ENCODE measurements around the gene PGD.

PGD gene

DNA sequence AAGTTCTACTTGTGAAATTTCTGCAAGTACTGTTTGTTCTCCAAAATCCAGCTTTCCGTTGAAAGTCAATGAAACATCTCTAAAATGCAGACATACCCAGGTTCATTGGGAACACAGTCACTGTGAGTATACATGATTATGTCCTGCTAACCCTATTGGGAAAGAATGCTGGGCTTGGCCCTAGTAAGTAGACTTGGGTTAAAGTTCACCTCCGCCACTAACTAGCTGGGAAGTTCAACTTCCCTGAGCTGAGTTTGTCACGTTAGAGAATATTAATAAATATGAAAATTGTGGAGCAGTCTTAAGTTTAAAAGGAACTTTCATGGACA lies 10.5 kb upstream of the PGD start:
- H3K4me1 ChIP-seq (ENCODE audit: low read length): peaks cover 13% of the 10 kb centered on the region
- no peaks in the 10 kb centered on the region for H4K20me1 ChIP-seq (ENCODE audit: insufficient read depth, low read length)
- H3K36me3 ChIP-seq (replicated peaks; ENCODE audit: low read depth, low read length): no peaks in the 10 kb centered on the region
- peak overlapping the region; percentile 27; the same call in 1 of the 2 replicates for H2AFZ ChIP-seq (ENCODE audit: low read depth, low read length)
- H3K9me3 ChIP-seq (ENCODE audit: insufficient read depth, low read length): no peaks in the 10 kb centered on the region
- no peak overlapping the region; the same call in 1 of the 2 replicates for H3K4me3 ChIP-seq (ENCODE audit: low read length)
- H3K9ac ChIP-seq (ENCODE audit: low read length): no peak overlapping the region
- peak overlapping the region; percentile 51 for H3K4me2 ChIP-seq (ENCODE audit: low read length)
- TF ChIP-seq, protein P1, sequence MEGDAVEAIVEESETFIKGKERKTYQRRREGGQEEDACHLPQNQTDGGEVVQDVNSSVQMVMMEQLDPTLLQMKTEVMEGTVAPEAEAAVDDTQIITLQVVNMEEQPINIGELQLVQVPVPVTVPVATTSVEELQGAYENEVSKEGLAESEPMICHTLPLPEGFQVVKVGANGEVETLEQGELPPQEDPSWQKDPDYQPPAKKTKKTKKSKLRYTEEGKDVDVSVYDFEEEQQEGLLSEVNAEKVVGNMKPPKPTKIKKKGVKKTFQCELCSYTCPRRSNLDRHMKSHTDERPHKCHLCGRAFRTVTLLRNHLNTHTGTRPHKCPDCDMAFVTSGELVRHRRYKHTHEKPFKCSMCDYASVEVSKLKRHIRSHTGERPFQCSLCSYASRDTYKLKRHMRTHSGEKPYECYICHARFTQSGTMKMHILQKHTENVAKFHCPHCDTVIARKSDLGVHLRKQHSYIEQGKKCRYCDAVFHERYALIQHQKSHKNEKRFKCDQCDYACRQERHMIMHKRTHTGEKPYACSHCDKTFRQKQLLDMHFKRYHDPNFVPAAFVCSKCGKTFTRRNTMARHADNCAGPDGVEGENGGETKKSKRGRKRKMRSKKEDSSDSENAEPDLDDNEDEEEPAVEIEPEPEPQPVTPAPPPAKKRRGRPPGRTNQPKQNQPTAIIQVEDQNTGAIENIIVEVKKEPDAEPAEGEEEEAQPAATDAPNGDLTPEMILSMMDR (IDR thresholded peaks at IDR 0.05; ENCODE audit: low read depth, low read length): no peak
- TF ChIP-seq EZH2phosphoT487 (IDR thresholded peaks at IDR 0.05; ENCODE audit: low read depth): no peak
- no peak overlapping the region for H3K27ac ChIP-seq (ENCODE audit: low read length)
- H3K27me3 ChIP-seq (ENCODE audit: low read depth, low read length): no peaks in the 10 kb centered on the region
- H3K79me2 ChIP-seq (ENCODE audit: low read length): no peaks in the 10 kb centered on the region

DNA sequence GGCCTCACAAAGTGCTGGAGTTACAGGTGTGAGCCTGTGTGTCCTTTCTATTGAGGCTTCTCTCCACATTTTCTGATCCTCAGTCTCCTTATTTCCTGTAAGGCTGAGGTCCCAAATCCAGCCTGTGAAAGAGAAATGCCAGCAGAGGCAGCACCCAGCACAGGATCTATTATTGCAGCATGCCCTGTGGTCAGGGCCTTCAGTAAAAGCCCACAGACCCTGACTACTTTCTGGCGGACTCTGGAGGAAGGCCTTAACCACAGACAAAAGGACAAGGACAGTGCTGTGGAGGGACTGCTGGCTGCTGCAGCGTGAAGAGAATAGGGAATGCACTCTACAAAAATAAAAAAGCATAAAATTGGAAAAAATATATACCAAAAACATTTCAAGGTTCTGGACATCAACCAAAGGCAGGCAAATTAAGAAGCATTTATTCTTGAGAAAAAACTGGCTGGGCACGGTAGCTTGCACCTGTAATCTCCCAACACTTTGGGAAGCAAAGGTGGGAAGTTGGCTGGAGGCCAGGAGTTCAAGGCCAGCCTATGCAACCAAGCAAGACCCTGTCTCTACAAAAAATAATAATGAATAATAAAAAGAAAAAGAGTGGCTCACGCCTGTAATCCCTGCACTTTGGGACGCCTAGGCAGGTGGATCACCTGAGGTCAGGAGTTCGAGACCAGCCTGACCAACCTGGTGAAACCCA lies 9.4 kb upstream of the PGD start:
- Histone ChIP-seq H3K27ac (ENCODE audit: low read length) (no peak overlapping the region), H3K79me2 (ENCODE audit: low read length) (no peaks in the 10 kb centered on the region), H3K9ac (ENCODE audit: low read length) (no peak overlapping the region), H3K4me2 (ENCODE audit: low read length) (no peak overlapping the region), H4K20me1 (ENCODE audit: insufficient read depth, low read length) (no peaks in the 10 kb centered on the region), H3K4me1 (ENCODE audit: low read length) (peaks cover 13% of the 10 kb centered on the region), H2AFZ (ENCODE audit: low read depth, low read length) (no peak overlapping the region), H3K27me3 (ENCODE audit: low read depth, low read length) (no peaks in the 10 kb centered on the region), H3K4me3 (ENCODE audit: low read length) (no peak overlapping the region), H3K36me3 (replicated peaks; ENCODE audit: low read depth, low read length) (no peaks in the 10 kb centered on the region), H3K9me3 (ENCODE audit: insufficient read depth, low read length) (no peaks in the 10 kb centered on the region)
- TF ChIP-seq EZH2phosphoT487 (IDR thresholded peaks at IDR 0.05; ENCODE audit: low read depth): no peak
- TF ChIP-seq, protein P1 (IDR thresholded peaks at IDR 0.05; ENCODE audit: low read depth, low read length): no peak

DNA sequence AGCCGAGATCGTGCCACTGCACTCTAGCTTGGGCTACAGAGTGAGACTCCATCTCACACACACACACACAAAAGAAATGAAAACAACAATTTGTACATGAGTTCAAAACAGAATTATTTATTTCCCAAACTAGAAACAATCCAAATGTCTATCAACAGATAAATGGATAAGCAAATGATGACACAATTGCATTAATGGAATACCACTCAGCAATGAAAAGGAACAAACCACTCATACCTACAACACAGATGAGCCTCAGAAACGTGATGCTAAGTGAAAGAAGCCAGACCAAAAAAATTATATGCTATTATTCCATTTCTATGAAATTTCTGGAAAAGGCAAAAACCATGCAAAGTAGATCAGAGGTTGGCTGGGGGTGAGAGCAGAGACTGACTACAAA lies 2.0 kb upstream of the PGD start:
- Histone ChIP-seq H3K4me1 (ENCODE audit: low read length) (peaks cover 7% of the 10 kb centered on the region), H3K36me3 (replicated peaks; ENCODE audit: low read depth, low read length) (peaks cover 3% of the 10 kb centered on the region), H4K20me1 (ENCODE audit: insufficient read depth, low read length) (no peaks in the 10 kb centered on the region), H3K9me3 (ENCODE audit: insufficient read depth, low read length) (no peaks in the 10 kb centered on the region), H3K4me2 (ENCODE audit: low read length) (no peak overlapping the region), H3K27ac (ENCODE audit: low read length) (no peak overlapping the region), H3K4me3 (ENCODE audit: low read length) (no peak overlapping the region), H2AFZ (ENCODE audit: low read depth, low read length) (no peak overlapping the region), H3K79me2 (ENCODE audit: low read length) (peaks cover 27% of the 10 kb centered on the region), H3K27me3 (ENCODE audit: low read depth, low read length) (no peaks in the 10 kb centered on the region), H3K9ac (ENCODE audit: low read length) (no peak overlapping the region)
- no peak for TF ChIP-seq EZH2phosphoT487 (IDR thresholded peaks at IDR 0.05; ENCODE audit: low read depth)
- TF ChIP-seq, protein P1 (IDR thresholded peaks at IDR 0.05; ENCODE audit: low read depth, low read length): no peak

DNA sequence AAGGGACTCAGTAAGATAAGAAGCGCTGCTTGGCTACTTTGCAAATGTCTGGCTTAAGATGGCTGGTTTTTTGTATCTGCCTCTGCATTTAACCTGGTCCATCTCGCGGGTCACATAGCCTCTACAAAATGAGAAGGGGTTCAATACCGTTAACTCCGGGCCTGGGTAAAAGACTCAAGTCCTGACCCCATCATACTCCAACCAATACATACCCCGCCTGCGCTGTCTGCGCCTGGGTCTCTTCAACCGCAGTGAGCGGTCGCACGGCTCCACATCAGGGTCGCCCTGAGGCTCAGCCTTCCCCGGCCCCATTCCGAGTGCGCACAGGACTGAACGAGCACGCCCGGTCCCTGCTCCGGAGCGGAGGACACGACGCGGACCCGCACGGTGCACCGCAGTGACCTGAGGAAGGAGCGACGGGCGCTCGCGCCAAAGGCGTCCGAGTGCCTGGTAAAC lies 558 bp upstream of the PGD start:
- peak overlapping the region; percentile 31; the same call in 1 of the 2 replicates for H3K27ac ChIP-seq (ENCODE audit: low read length)
- H3K4me1 ChIP-seq (ENCODE audit: low read length): peaks cover 7% of the 10 kb centered on the region
- H3K9me3 ChIP-seq (ENCODE audit: insufficient read depth, low read length): no peaks in the 10 kb centered on the region
- peak overlapping the region; percentile 89 for H3K4me3 ChIP-seq (ENCODE audit: low read length)
- TF ChIP-seq EZH2phosphoT487 (IDR thresholded peaks at IDR 0.05; ENCODE audit: low read depth): no peak
- TF ChIP-seq, protein P1 (IDR thresholded peaks at IDR 0.05; ENCODE audit: low read depth, low read length): no peak
- H3K36me3 ChIP-seq (replicated peaks; ENCODE audit: low read depth, low read length): peaks cover 7% of the 10 kb centered on the region
- H4K20me1 ChIP-seq (ENCODE audit: insufficient read depth, low read length): no peaks in the 10 kb centered on the region
- H3K4me2 ChIP-seq (ENCODE audit: low read length): peak overlapping the region; percentile 57
- H3K79me2 ChIP-seq (ENCODE audit: low read length): peaks cover 27% of the 10 kb centered on the region
- H2AFZ ChIP-seq (ENCODE audit: low read depth, low read length): peak overlapping the region; percentile 47
- peak overlapping the region; percentile 61 for H3K9ac ChIP-seq (ENCODE audit: low read length)
- no peaks in the 10 kb centered on the region for H3K27me3 ChIP-seq (ENCODE audit: low read depth, low read length)

All from OCI-LY3 (cell line).